Measurements from ENCODE around the gene WDR82.

Gene WDR82

GRCh38 chr3:52228751-52229291 lies 49.6 kb downstream of the WDR82 start:
- DNase-seq (ENCODE audit: low read depth in 2 of 2), result no peak
- no peak for TF ChIP-seq CTCF (IDR thresholded peaks at IDR 0.05; ENCODE audit: low read depth, low read length)
- no peak overlapping the region for H3K4me3 ChIP-seq (replicated peaks in 1 of 2; ENCODE audit: low read depth in 2 of 2, low read length in 2 of 2)

- no peak for TF ChIP-seq CTCF (IDR thresholded peaks at IDR 0.05; ENCODE audit: low read depth, low read length)
- no peak overlapping the region for H3K4me3 ChIP-seq (replicated peaks in 1 of 2; ENCODE audit: low read depth in 2 of 2, low read length in 2 of 2)
- no peak for DNase-seq (ENCODE audit: low read depth in 2 of 2)
These were observed 50.2 kb downstream of the WDR82 start for GRCh38 chr3:52228266-52228665.

GRCh38 chr3:52227766-52228165 lies 50.7 kb downstream of the WDR82 start:
- no peak for TF ChIP-seq CTCF (IDR thresholded peaks at IDR 0.05; ENCODE audit: low read depth, low read length)
- DNase-seq (ENCODE audit: low read depth in 2 of 2), result no peak
- no peak overlapping the region for H3K4me3 ChIP-seq (replicated peaks in 1 of 2; ENCODE audit: low read depth in 2 of 2, low read length in 2 of 2)

GRCh38 chr3:52227117-52227516 lies 51.3 kb downstream of the WDR82 start:
- no peak for TF ChIP-seq CTCF (IDR thresholded peaks at IDR 0.05; ENCODE audit: low read depth, low read length)
- DNase-seq (ENCODE audit: low read depth in 2 of 2), result no peak
- no peak overlapping the region for H3K4me3 ChIP-seq (replicated peaks in 1 of 2; ENCODE audit: low read depth in 2 of 2, low read length in 2 of 2)

- DNase-seq (ENCODE audit: low read depth in 2 of 2), result no peak
- no peak overlapping the region for H3K4me3 ChIP-seq (replicated peaks in 1 of 2; ENCODE audit: low read depth in 2 of 2, low read length in 2 of 2)
- TF ChIP-seq CTCF (IDR thresholded peaks at IDR 0.05; ENCODE audit: low read depth, low read length), result no peak
These were observed 52.1 kb downstream of the WDR82 start for GRCh38 chr3:52226229-52226817.

GRCh38 chr3:52225452-52226228 lies 52.8 kb downstream of the WDR82 start, which contains the start of gene TLR9:
Gene TLR9, minus strand, starts transcription at chr3:52225645. Its CDS starts 116 bp downstream, at chr3:52225529.
- DNase-seq (ENCODE audit: low read depth in 2 of 2), result no peak
- no peak for TF ChIP-seq CTCF (IDR thresholded peaks at IDR 0.05; ENCODE audit: low read depth, low read length)
- H3K4me3 ChIP-seq (replicated peaks in 1 of 2; ENCODE audit: low read depth in 2 of 2, low read length in 2 of 2), result no peak within 1 kb of the TSS
